SK-N-MC (cell line): ENCODE measurements around the gene NNAT.

Experiments
- DNase-seq: peaks from one replicate; pipeline ENCODE4 v3.0.0-alpha.2; 2011; ENCODE audit warnings: low read depth, low spot score
- H3K27ac ChIP-seq: fragments of 200-600 bp; sonication (generic); 2 replicates; pipeline ENCODE4 v1.5.1; 2016; ENCODE audit warnings: mixed run types
- H3K36me3 ChIP-seq: fragments of 200-600 bp; sonication (generic); 2 replicates; pipeline ENCODE4 v1.6.1; 2017; ENCODE audit warnings: antibody characterized with exemption, low read length, mixed read lengths; ENCODE audit not compliant: insufficient read depth
- H3K4me3 ChIP-seq: fragments of 200-600 bp; sonication (generic); 2 replicates; pipeline ENCODE4 v1.5.1; 2016
- H3K9ac ChIP-seq: fragments of 200-600 bp; sonication (generic); 2 replicates; pipeline ENCODE4 v1.8.0; 2017; ENCODE audit warnings: mixed run types, mixed read lengths; ENCODE audit not compliant: insufficient read length
- H3K9me3 ChIP-seq: fragments of 200-600 bp; sonication (generic); 2 replicates; pipeline ENCODE4 v1.6.1; 2017; ENCODE audit warnings: low read depth, mild to moderate bottlenecking, antibody characterized with exemption, low read length, moderate library complexity, mixed read lengths
- EZH2 ChIP-seq: fragments of 200-600 bp; sonication (generic); IDR thresholded peaks from one replicate; pipeline ENCODE4 v1.6.1; 2017; ENCODE audit warnings: antibody characterized with exemption
- FOXP2 ChIP-seq: optimal IDR thresholded peaks from 2 replicates; pipeline ENCODE3; 2011; ENCODE audit warnings: mild to moderate bottlenecking, moderate library complexity; ENCODE audit not compliant: insufficient read depth; ENCODE audit errors: extremely low read length, control extremely low read depth
- POLR2AphosphoS5 ChIP-seq: IDR thresholded peaks from 2 replicates; pipeline ENCODE4 v1.6.1; 2012; ENCODE audit warnings: mild to moderate bottlenecking, low read depth, low read length, borderline replicate concordance

Gene NNAT

GRCh38 chr20:37494796-37495195 lies 26.3 kb upstream of the NNAT start:
- Histone ChIP-seq H3K9ac (no peak overlapping the region), H3K27ac (no peak overlapping the region), H3K4me3 (no peak overlapping the region), H3K36me3 (no peaks in the 10 kb centered on the region), H3K9me3 (no peaks in the 10 kb centered on the region)
- DNase-seq = no peak
- TF ChIP-seq FOXP2 = no peak
- no peak for TF ChIP-seq EZH2
- no peak for TF ChIP-seq POLR2AphosphoS5

- Histone ChIP-seq H3K4me3 (no peak overlapping the region), H3K9ac (no peak overlapping the region), H3K9me3 (no peaks in the 10 kb centered on the region), H3K36me3 (no peaks in the 10 kb centered on the region), H3K27ac (no peak overlapping the region)
- TF ChIP-seq EZH2 (no peak), POLR2AphosphoS5 (no peak), FOXP2 (no peak)
- DNase-seq = no peak
Observed at GRCh38 chr20:37498066-37498665, 22.9 kb upstream of the NNAT start.

GRCh38 chr20:37500311-37500710 lies 20.7 kb upstream of the NNAT start:
- Histone ChIP-seq H3K9me3 (no peaks in the 10 kb centered on the region), H3K4me3 (no peak overlapping the region), H3K36me3 (no peaks in the 10 kb centered on the region), H3K9ac (no peak overlapping the region), H3K27ac (no peak overlapping the region)
- TF ChIP-seq POLR2AphosphoS5 (no peak), EZH2 (no peak), FOXP2 (no peak)
- no peak for DNase-seq

- Histone ChIP-seq H3K9me3 (no peaks in the 10 kb centered on the region), H3K36me3 (no peaks in the 10 kb centered on the region), H3K27ac (no peak overlapping the region), H3K9ac (no peak overlapping the region), H3K4me3 (no peak overlapping the region)
- no peak for DNase-seq
- TF ChIP-seq EZH2 (no peak), POLR2AphosphoS5 (no peak), FOXP2 (no peak)
Observed at GRCh38 chr20:37501940-37502339, 19.1 kb upstream of the NNAT start.

GRCh38 chr20:37502654-37503053 lies 18.4 kb upstream of the NNAT start:
- TF ChIP-seq FOXP2 (no peak), POLR2AphosphoS5 (no peak), EZH2 (no peak)

GRCh38 chr20:37503256-37503927 lies 17.7 kb upstream of the NNAT start:
- Histone ChIP-seq H3K27ac (no peak overlapping the region), H3K36me3 (no peaks in the 10 kb centered on the region), H3K9ac (no peak overlapping the region), H3K4me3 (no peak overlapping the region), H3K9me3 (no peaks in the 10 kb centered on the region)
- DNase-seq = no peak
- TF ChIP-seq POLR2AphosphoS5 (no peak), EZH2 (no peak), FOXP2 (no peak)

More at GRCh38 chr20:37502654-37503053, 18.4 kb upstream of the NNAT start:
- no peak for DNase-seq
- no peaks in the 10 kb centered on the region for H3K36me3 ChIP-seq
- H3K9ac ChIP-seq = no peak overlapping the region
- H3K9me3 ChIP-seq = no peaks in the 10 kb centered on the region
- no peak overlapping the region for H3K27ac ChIP-seq
- no peak overlapping the region for H3K4me3 ChIP-seq

GRCh38 chr20:37504404-37505096 lies 16.5 kb upstream of the NNAT start:
- TF ChIP-seq FOXP2 (no peak), EZH2 (no peak), POLR2AphosphoS5 (no peak)
- Histone ChIP-seq H3K36me3 (no peaks in the 10 kb centered on the region), H3K9ac (no peak overlapping the region), H3K4me3 (no peak overlapping the region), H3K9me3 (no peaks in the 10 kb centered on the region), H3K27ac (no peak overlapping the region)
- no peak for DNase-seq
